Fibroblast of lung (primary cell): ENCODE measurements around the gene ZNF691. TPM values are rescaled to one million over a fixed set of nuclear protein-coding genes. Genes with fewer than 3 reads are reported as not detected.
"Not testable (repeated sequence)": the region's sequence is repeated elsewhere in the genome, so short reads cannot be mapped to it uniquely, and the experiment has no call there.

ENCODE experiments used
- DNase-seq, 2 donors: peaks; one replicate each; pipeline versions ENCODE4 v3.0.0 to v3.0.0-alpha.2; 2010; ENCODE audit warnings: low read depth in 2 of 2
- H2AFZ ChIP-seq: 2 replicates; pipeline ENCODE4 v1.5.1; 2012; ENCODE audit warnings: low read length, control low read depth, inconsistent platforms
- H3K27ac ChIP-seq: 2 replicates; pipeline ENCODE4 v1.5.1; 2011; ENCODE audit warnings: low read length, control low read depth; ENCODE audit not compliant: insufficient read depth
- H3K27me3 ChIP-seq: 2 replicates; pipeline ENCODE4 v1.5.1; 2011; ENCODE audit warnings: mild to moderate bottlenecking, low read length; ENCODE audit not compliant: control insufficient read depth, insufficient read depth
- H3K36me3 ChIP-seq: 2 replicates; pipeline ENCODE4 v1.5.1; 2011; ENCODE audit warnings: low read length; ENCODE audit not compliant: control insufficient read depth, insufficient read depth
- H3K4me1 ChIP-seq: 2 replicates; pipeline ENCODE4 v1.5.1; 2011; ENCODE audit warnings: low read length; ENCODE audit not compliant: control insufficient read depth, insufficient read depth; ENCODE audit errors: extremely low read depth
- H3K4me2 ChIP-seq: 2 replicates; pipeline ENCODE4 v1.5.1; 2011; ENCODE audit warnings: low read length, control low read depth; ENCODE audit not compliant: insufficient read depth; ENCODE audit errors: extremely low read depth
- H3K4me3 ChIP-seq, 4 experiments: fragments of 200-600 bp in 1 of 4; sonication (generic) in 1 of 4; replicated peaks in 1 of 4; 2 replicates each; pipeline ENCODE4 v1.5.1; 2011 to 2016; ENCODE audit warnings: low read length in 4 of 4, low read depth in 3 of 4, mild to moderate bottlenecking in 3 of 4, control low read depth in 2 of 4, inconsistent platforms in 1 of 4, mixed read lengths in 1 of 4; ENCODE audit not compliant: insufficient read depth in 1 of 4; ENCODE audit errors: control extremely low read depth in 1 of 4
- H3K79me2 ChIP-seq: 2 replicates; pipeline ENCODE4 v1.5.1; 2012; ENCODE audit warnings: mild to moderate bottlenecking, low read length, inconsistent platforms; ENCODE audit not compliant: control insufficient read depth, insufficient read depth
- H3K9ac ChIP-seq: 2 replicates; pipeline ENCODE4 v1.5.1; 2011; ENCODE audit warnings: mild to moderate bottlenecking, low read length, control low read depth; ENCODE audit not compliant: insufficient read depth
- H3K9me3 ChIP-seq: 2 replicates; pipeline ENCODE4 v1.5.1; 2012; ENCODE audit warnings: low read depth, low read length; ENCODE audit not compliant: control insufficient read depth, insufficient read depth
- H4K20me1 ChIP-seq: 2 replicates; pipeline ENCODE4 v1.5.1; 2011; ENCODE audit warnings: low read length; ENCODE audit not compliant: control insufficient read depth, insufficient read depth; ENCODE audit errors: extremely low read depth
- CTCF ChIP-seq, 2 donors: IDR thresholded peaks in 1 of 2; conservative IDR thresholded peaks in 1 of 2; 1 replicate in 1 of 2; 2 replicates in 1 of 2; pipeline ENCODE4 v1.5.1; 2011 to 2012; ENCODE audit warnings: low read length in 2 of 2, control low read depth in 1 of 2, inconsistent platforms in 1 of 2, low read depth in 1 of 2, mild to moderate bottlenecking in 1 of 2
- EZH2 ChIP-seq: IDR thresholded peaks from 2 replicates; pipeline ENCODE4 v1.5.1; 2012; ENCODE audit warnings: low read length, control low read depth, mild to moderate bottlenecking; ENCODE audit errors: missing control alignments
- polyA plus RNA-seq, 2 donors: library from polyadenylated mRNA; depleted of rRNA in 1 of 2; stranded (reverse) in 1 of 2; unstranded in 1 of 2; fragments of >200 nt; gene quantifications; 2 replicates each; pipeline ENCODE4 v1.2.1, GENCODE V29; 2011 to 2012; ENCODE audit warnings: missing spikeins in 1 of 2
- total RNA-seq: library from RNA; depleted of rRNA; stranded (reverse); fragments of >200 nt; gene quantifications from 2 replicates; pipeline ENCODE4 v1.2.1, GENCODE V29; 2014

Gene ZNF691
- total and polyA plus RNA-seq, 2 donors (not counting 1 experiment from before 2014, with no cell fraction given): 5.8 to 11.1 TPM

GRCh38 chr1:42889264-42889663, 42.9 kb downstream of the ZNF691 start:
- Histone ChIP-seq H3K27ac (no peak overlapping the region), H3K9ac (no peak overlapping the region), H3K27me3 (no peaks in the 10 kb centered on the region), H3K4me2 (no peak overlapping the region), H3K9me3 (no peaks in the 10 kb centered on the region), H4K20me1 (no peaks in the 10 kb centered on the region), H3K36me3 (no peaks in the 10 kb centered on the region), H2AFZ (no peak overlapping the region), H3K79me2 (no peaks in the 10 kb centered on the region), H3K4me1 (no peaks in the 10 kb centered on the region), H3K4me3 (no peak overlapping the region)
- DNase-seq: no peak
- TF ChIP-seq EZH2 (no peak), CTCF (conservative IDR thresholded peaks at IDR 0.05 in 1 of 2, IDR thresholded peaks at IDR 0.05 in 1 of 2; ENCODE audit: low read depth in 1 of 2, low read length in 2 of 2) (no peak)

- no peaks in the 10 kb centered on the region for H3K79me2 ChIP-seq
- no peak for DNase-seq
- no peak overlapping the region for H3K4me2 ChIP-seq
- no peaks in the 10 kb centered on the region for H4K20me1 ChIP-seq
- no peaks in the 10 kb centered on the region for H3K9me3 ChIP-seq
- H2AFZ ChIP-seq: no peak overlapping the region
- H3K27ac ChIP-seq: no peak overlapping the region
- no peaks in the 10 kb centered on the region for H3K27me3 ChIP-seq
- TF ChIP-seq EZH2: no peak
- TF ChIP-seq CTCF (conservative IDR thresholded peaks at IDR 0.05 in 1 of 2, IDR thresholded peaks at IDR 0.05 in 1 of 2; ENCODE audit: low read depth in 1 of 2, low read length in 2 of 2): no peak
- H3K9ac ChIP-seq: no peak overlapping the region
- H3K4me1 ChIP-seq: no peaks in the 10 kb centered on the region
- H3K4me3 ChIP-seq: no peak overlapping the region
- no peaks in the 10 kb centered on the region for H3K36me3 ChIP-seq
These were observed 45.2 kb downstream of the ZNF691 start for GRCh38 chr1:42891465-42892138.

- H4K20me1 ChIP-seq, H3K27ac ChIP-seq, H3K4me1 ChIP-seq, H3K27me3 ChIP-seq, H3K4me2 ChIP-seq, H3K36me3 ChIP-seq, DNase-seq, H3K4me3 ChIP-seq, H2AFZ ChIP-seq, H3K79me2 ChIP-seq, H3K9ac ChIP-seq, H3K9me3 ChIP-seq: not testable (repeated sequence)
These were observed 53.5 kb downstream of the ZNF691 start for GRCh38 chr1:42899960-42900359.

Other genes starting within 250 kb of the ZNF691 start
- 13.1 and 19.0 TPM in 2 replicates for gene PPIH, start 188.2 kb upstream of the ZNF691 start, total RNA-seq
- gene PPIH, start 188.2 kb upstream of the ZNF691 start, polyA plus RNA-seq: 32.3 and 56.5 TPM in 2 replicates
- gene YBX1, start 164.2 kb upstream of the ZNF691 start, total RNA-seq: 500 and 795 TPM in 2 replicates
- 799 and 1,134 TPM in 2 replicates for gene YBX1, start 164.2 kb upstream of the ZNF691 start, polyA plus RNA-seq
- gene CLDN19, start 106.4 kb upstream of the ZNF691 start, total RNA-seq: not detected in 2 replicates
- not detected in 2 replicates for gene CLDN19, start 106.4 kb upstream of the ZNF691 start, polyA plus RNA-seq
- 56.8 and 68.5 TPM in 2 replicates for gene P3H1, start 79.6 kb upstream of the ZNF691 start, total RNA-seq
- 87.6 and 108 TPM in 2 replicates for gene P3H1, start 79.6 kb upstream of the ZNF691 start, polyA plus RNA-seq
- gene C1orf50, start 79.4 kb upstream of the ZNF691 start, total RNA-seq: 4.4 and 5.9 TPM in 2 replicates
- 7.8 and 9.5 TPM in 2 replicates for gene C1orf50, start 79.4 kb upstream of the ZNF691 start, polyA plus RNA-seq
- gene TMEM269, start 61.6 kb upstream of the ZNF691 start, total RNA-seq: 0.17 TPM in 1 of 2 replicates, not detected in the other
- 0.06 and 0.10 TPM in 2 replicates for gene TMEM269, start 61.6 kb upstream of the ZNF691 start, polyA plus RNA-seq
- 17.2 and 37.2 TPM in 2 replicates for gene ERMAP, start 29.5 kb upstream of the ZNF691 start, total RNA-seq
- 16.3 and 19.4 TPM in 2 replicates for gene ERMAP, start 29.5 kb upstream of the ZNF691 start, polyA plus RNA-seq
- gene SVBP, start 29.2 kb upstream of the ZNF691 start, total RNA-seq: 21.6 and 24.9 TPM in 2 replicates
- 20.9 and 33.4 TPM in 2 replicates for gene SVBP, start 29.2 kb upstream of the ZNF691 start, polyA plus RNA-seq
- 17.2 and 56.5 TPM in 2 replicates for gene SLC2A1, start 112.3 kb downstream of the ZNF691 start, total RNA-seq
- gene SLC2A1, start 112.3 kb downstream of the ZNF691 start, polyA plus RNA-seq: 29.5 and 29.9 TPM in 2 replicates